ENCODE results near the gene CCP110.

CCP110 gene

DNA sequence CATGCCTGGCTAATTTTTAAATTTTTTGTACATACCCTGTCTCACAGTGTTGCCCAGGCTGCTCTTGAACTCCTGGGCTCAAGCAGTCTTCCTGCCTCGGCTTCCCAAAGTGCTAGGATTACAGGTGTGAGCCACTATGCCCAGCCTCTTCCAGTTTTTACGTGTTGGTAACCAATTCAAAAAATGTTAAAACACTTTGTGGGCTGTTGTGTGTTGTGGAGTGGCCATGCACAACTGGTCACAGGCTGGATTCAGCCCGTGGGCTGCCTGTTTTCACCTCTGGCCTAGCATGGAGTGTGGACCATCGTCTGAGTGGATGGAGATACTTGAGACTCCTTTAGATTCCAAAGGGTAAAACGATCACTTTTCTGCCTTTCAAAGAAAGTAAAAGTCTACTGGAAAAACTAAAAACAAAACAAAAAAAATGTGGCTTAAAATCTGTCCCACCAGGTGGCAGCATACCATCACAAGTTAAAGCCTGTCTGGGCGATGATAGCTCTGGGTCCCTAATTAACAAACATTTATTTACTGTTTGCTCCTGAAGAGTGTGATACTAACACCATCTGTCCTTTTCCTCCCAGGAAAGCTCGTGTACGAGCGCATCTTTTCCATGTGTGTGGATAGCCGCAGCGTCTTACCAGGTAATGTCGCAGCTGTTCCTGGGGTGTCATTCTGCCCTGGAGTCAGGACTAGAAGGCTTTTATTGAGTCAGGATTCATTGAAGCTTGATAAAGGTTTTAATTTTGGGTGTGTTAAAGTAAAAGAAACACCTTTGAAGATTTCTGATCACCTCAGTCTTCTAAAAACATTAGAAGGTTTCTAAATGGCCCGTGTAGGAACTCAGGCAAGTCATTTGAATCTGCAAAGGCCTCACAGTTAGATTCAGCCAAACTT lies 77.6 kb downstream of the CCP110 start:
- no peak for DNase-seq

Measured in SIG-M5 (cell line).